DND-41 (cell line): Measurements from ENCODE around the gene NDUFB7.

Experiments
- CTCF ChIP-seq: IDR thresholded peaks from 2 replicates; pipeline ENCODE4 v1.5.1; 2012; ENCODE audit warnings: borderline replicate concordance, low read length, moderate library complexity, mild to moderate bottlenecking; ENCODE audit not compliant: poor library complexity, severe bottlenecking; ENCODE audit errors: extremely low read depth
- EZH2 ChIP-seq: IDR thresholded peaks from 3 replicates; pipeline ENCODE4 v1.6.1; 2012; ENCODE audit warnings: borderline replicate concordance, low read depth, mild to moderate bottlenecking, moderate library complexity, low read length, inconsistent platforms; ENCODE audit not compliant: severe bottlenecking

- TF ChIP-seq CTCF = no peak
- no peak for TF ChIP-seq EZH2
Measured at GRCh38 chr19:14525729-14526128, 46.1 kb downstream of the NDUFB7 start.
